Right renal cortex interstitium (tissue), 3 donors: ENCODE data around the gene RAB21. TPM values are rescaled to one million over a fixed set of nuclear protein-coding genes. Genes with fewer than 3 reads are reported as not detected.
A peak's percentile ranks its signal among the peaks of the same experiment; 100 is the strongest.
"Not testable (repeated sequence)": the region's sequence is repeated elsewhere in the genome, so short reads cannot be mapped to it uniquely, and the experiment has no call there.

Experiments
- DNase-seq, 3 donors: peaks; one replicate each; pipeline ENCODE4 v3.0.0-alpha.2; 2013; ENCODE audit warnings: low read depth in 3 of 3, low spot score in 2 of 3
- polyA plus RNA-seq, 3 donors: library from polyadenylated mRNA; unstranded; fragments of 120-200 nt; gene quantifications; one replicate each; pipeline ENCODE4 v1.2.1, GENCODE V29; 2013; ENCODE audit not compliant: insufficient read length in 3 of 3

RAB21 gene
- polyA plus RNA-seq, 3 donors, result 72.7 to 75.1 (median 73.7) TPM

- no peak for DNase-seq
Observed at GRCh38 chr12:71748081-71748850, 6.4 kb upstream of the RAB21 start.

DNA sequence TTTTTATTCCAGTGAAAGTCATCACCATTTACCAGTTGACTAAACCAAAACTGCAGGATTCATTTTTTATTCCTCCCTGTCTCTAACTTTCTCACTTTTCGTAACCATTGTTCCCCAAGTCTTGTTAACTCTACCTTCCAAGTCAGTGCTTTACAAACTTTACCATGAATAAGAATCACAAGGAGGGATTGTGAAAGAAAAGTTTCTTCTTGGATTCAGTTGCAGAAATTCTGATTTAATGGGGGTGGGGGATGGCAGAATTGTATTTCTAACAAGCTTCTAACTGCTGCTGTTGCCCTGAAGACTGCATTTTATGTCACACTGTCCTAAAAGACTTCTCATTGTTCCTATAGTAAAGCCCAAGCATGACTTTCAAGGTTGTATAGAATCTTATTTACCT, 5.0 kb upstream of the RAB21 start:
- DNase-seq, result no peak

DNA sequence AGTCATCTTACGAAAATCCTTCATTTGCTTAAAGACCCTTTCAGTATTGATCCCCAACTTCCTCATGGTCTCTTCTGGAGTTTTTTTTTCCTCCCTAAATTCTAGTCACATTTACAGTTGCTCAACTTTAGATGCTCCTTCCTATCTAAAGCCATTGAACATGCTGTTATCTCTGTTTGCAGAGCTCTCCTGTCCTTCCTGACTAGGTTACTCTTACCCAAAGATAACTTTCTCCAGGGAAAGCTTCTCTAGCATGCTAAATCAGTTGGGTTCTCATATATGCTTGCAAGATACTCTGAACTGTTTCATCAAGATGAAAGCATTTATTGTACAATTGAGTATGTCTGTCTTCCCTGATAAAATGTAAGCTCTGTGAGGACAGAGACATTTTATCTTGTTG, 1.8 kb upstream of the RAB21 start:
- no peak for DNase-seq

DNA sequence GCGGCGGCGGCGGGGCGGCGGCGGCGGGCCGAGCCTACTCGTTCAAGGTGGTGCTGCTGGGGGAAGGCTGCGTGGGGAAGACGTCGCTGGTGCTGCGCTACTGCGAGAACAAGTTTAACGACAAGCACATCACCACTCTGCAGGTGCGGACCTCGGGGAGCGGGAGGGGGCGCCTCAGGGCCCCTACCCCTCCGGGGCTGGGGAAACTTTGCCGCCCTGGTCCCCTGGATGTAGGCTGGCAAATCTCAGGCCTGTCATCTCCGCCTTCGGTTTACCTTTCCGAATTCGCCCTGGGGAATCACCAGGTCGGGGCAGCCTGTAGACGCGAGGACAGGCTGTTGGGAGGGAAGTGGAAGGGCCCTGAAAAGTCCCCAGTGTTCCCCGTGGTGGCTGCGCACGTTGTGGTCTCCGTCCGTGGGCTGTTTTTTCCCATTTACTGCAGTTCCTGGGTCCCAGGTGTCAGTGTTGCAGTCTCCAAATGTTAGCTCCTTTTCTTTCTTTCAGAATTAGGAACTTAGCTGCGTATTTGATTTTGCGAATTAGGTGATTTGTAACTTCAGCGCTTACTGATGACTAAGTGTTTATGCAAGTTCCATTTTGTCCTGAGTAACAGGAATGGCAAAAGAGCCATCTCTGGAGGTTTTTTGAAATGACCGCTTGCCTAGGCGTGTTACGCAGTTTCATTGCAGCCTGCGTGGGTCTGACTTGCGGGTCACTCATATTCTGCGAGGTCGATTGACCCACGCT, 656 bp downstream of the RAB21 start:
- peak in 2 of 3 donors; percentile 39 to 44 for DNase-seq

DNA sequence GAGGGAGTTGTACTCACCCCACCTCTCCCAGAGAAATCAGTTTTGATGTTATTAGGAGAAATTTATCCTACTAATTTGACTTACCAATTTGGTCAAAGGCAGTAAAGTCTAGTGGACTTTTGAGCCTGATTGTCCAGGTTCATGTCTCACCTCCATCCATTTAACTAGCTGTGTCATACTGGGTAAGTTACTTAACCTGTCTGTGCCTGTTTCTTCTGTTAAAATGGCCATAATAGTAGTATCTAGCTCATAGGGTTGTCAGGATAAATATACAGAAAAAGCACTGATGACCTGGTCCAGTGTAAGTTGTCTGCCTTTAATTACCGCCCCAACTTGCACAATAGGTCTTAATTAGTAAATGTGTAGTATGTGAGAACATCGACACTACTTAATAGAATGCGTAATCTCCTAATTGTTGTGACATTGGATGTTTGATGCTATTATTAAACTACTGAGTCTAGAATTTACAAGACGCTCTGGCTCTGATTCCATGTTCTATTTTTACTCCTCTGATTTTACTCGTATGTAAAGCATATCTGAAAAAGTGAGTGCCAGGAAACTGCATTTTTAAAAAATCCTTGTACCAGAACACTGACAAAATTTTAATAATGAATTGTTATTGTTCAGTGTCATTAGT, 1.5 kb downstream of the RAB21 start:
- no peak for DNase-seq

- DNase-seq, result no peak
Observed at GRCh38 chr12:71759941-71760340, 5.3 kb downstream of the RAB21 start.

DNA sequence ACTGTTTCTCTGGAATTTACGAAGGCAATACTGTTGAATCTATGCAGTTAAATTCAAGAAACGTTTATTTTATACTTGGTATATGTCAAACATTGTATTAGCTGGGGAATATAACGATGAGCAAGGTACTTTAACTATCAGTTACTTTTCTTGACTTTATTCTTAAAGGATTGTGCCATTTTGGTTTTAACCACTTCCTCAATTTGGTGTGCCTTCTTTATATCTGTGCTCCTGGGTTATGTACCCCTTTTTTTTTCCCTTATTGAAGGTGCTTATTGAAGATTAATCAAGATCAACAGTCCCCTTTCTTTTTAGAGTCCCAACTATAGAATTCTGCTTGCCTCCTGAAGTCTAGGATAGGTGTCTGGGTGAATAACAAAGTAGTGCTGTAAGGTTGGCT, 5.8 kb downstream of the RAB21 start:
- no peak for DNase-seq

- not testable (repeated sequence) for DNase-seq
Observed at GRCh38 chr12:71761354-71761753, 6.7 kb downstream of the RAB21 start.

DNA sequence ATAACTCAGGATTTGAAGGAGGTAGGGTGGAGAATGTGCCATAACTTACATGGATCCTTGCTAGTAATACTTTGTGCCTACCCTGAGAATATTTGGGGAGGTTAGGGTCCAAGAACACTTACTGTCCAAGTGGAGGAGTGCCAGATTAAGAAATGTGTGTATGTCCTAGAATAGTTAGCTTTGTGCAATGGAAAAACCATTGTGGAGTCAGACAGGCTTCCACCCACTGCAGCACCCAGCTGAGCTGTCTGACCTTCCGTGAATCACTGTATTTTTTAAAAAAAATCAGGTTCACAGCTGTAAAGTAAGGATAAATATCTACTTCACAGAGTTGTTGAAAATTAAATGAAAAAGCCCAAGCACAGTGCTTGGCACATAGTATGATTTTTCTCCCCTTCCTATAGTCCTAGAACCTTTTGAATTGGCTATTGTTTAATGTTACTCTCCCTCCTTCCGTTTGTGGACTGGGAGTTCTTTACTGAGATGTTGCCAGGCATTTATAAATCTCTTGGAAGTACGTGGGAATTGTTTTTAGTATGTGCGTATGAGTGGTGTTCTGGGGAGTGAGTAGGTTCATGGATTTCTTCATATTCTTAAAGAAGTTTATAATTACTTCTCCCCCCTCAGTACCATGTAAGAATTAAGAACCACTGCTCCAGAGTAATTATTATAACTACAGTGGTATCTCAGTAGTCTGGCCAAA, 9.2 kb downstream of the RAB21 start:
- DNase-seq, result no peak

DNA sequence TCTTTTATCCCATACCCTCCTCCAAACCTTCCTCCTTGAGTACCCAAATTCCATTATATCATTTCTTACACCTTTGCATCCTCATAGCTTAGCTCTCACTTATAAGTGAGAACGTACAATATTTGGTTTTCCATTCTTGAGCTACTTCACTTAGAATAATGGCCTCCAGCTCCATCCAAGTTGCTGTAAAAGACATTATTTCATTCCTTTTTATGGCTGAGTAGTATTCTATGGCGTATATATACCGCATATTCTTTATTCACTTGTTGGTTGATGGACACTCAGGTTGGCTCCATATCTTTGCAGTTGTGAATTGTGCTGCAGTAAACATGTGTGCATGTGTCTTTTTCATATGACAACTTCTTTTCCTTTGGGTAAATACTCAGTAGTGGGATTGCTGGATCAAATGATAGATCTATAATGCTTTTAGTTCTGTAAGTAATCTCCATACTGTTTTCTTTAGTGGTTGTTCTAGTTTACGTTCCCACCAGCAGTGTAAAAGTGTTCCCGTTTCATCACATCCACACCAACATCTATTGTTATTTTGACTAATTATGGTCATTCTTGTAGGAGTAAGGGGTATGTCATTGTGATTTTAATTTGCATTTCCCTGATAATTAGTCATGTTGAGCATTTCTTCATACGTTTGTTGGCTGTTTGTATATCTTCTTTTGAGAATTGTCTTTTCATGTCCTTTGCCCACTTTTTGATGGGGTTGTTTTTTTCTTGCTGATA, 10.1 kb downstream of the RAB21 start:
- no peak for DNase-seq

- no peak for DNase-seq
Observed at GRCh38 chr12:71766202-71766601, 11.5 kb downstream of the RAB21 start.

DNA sequence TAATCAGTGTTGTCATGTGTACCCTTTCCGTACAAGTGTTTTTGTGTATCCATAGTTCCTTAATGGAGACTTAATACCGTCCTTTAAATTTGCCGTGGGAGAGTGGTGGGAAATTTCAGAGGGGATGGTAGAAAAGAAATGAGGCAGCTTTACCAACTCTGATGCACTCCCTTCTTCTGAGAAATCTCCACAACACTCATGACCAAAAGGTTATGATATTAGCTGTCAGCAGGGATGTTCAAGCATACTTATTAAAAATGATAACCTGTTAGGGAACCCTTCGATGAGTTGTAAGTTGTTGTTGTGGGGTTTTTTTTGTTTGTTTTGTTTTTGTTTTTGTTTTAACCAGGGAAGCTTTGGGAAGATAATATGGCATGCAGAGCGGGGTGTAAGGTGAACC, 12.5 kb downstream of the RAB21 start:
- no peak for DNase-seq

DNA sequence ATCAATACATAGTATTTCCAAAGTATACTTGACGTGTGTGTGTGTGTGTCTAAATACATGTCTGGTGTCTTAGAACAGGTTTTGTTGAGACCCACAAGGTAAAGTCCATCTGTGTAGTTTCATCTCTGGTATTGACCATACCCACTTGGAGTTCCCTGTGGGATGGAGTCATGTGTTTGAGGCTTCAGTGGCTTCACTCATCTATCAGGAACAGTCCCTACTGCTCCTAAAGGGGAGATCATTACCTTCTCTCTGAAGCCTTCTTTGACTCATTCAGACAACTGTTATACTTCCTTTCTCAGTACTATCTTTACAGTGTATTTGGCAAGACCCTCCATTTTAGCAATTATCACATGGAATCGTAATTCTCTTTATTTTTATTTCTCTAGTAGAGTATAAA, 14.2 kb downstream of the RAB21 start:
- DNase-seq, result no peak

GRCh38 chr12:71771069-71771468, 16.4 kb downstream of the RAB21 start:
- no peak for DNase-seq

DNA sequence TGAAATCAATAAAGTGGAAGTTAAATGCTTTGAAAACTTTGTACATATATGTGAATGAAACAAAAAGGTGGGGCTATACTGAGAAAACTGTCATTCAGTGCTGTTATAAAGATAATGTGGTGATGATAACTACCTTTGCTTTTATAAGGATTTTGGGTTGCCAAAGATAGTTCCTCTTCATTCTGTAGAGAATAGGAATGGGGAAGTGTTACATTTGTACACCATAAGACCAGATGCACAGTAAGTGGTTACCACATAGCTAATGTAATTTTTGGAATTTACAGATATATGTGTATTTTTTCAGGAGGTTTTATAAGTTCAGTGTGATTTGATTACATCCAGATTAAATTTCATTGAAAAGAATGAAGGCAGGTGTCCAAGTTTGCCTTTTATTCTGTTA, 18.1 kb downstream of the RAB21 start:
- DNase-seq, result no peak

DNA sequence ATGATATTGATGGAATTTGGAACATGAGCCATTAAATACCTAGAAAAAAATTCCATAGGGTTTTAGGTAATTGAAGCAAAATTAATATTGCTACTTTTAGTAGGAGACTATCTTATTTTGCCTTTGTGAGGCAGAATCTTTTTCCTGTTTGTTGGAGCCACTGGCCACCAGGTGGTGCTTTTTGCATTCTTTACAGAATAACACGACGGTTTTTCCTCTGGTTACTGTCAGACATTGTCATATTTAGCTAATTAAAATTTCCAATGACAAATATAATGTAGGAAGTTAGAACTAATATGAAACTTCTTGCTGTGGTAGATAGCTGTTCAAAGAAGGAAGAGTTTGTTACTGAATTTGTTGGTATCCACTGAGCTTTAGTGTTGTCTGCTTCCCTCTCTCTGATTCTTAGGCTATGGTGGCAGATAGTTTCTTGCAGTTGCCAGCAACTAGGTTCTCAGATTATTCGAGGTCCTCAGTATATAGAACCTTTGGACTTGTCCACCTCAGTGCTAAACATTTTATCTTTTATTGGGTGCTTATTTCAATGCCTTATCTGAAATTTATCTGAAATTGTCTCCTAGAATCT, 25.7 kb downstream of the RAB21 start:
- no peak for DNase-seq

- no peak for DNase-seq
Observed at GRCh38 chr12:71782017-71782416, 27.4 kb downstream of the RAB21 start.

GRCh38 chr12:71786829-71787228, 32.2 kb downstream of the RAB21 start:
- no peak for DNase-seq

- DNase-seq, result no peak
Observed at GRCh38 chr12:71787580-71787979, 32.9 kb downstream of the RAB21 start.

DNA sequence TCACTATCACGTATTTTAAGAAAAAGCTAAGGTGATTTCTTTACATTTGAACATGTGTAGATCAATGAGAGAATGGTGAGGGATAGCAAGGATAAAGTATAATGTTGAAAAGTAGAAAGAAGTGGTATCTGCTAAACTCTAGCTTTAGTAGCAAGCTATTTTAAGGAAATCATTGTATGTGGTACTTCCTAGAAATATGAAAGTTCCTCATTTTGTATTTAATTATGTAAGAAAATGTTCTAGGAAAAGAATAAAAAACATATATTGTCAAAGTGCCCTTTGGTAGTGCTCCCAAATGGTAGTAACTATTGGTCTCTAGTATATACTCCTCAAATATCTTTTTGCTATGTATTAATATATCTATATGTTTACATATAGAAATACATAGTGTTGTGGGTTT, 35.7 kb downstream of the RAB21 start:
- DNase-seq, result no peak
